Thyroid gland (tissue), 4 donors: ENCODE results near the gene ITCH.

Experiments used
- POLR2A ChIP-seq, 2 donors: fragments of 450-650 bp; IDR thresholded peaks; one replicate each; pipeline ENCODE4 v1.6.1; 2017; ENCODE audit warnings: antibody characterized with exemption in 2 of 2, mild to moderate bottlenecking in 2 of 2, moderate library complexity in 1 of 2
- TF ChIP-seq, protein P1 (sequence below), 6 experiments: fragments of 200-600 bp in 3 of 6; fragments of 450-650 bp in 3 of 6; sonication (generic) in 3 of 6; IDR thresholded peaks; one replicate each; pipeline ENCODE4 v1.5.1; 2016 to 2019; ENCODE audit warnings: antibody characterized with exemption in 6 of 6, mild to moderate bottlenecking in 2 of 6, inconsistent platforms in 1 of 6, moderate library complexity in 1 of 6

DNA sequence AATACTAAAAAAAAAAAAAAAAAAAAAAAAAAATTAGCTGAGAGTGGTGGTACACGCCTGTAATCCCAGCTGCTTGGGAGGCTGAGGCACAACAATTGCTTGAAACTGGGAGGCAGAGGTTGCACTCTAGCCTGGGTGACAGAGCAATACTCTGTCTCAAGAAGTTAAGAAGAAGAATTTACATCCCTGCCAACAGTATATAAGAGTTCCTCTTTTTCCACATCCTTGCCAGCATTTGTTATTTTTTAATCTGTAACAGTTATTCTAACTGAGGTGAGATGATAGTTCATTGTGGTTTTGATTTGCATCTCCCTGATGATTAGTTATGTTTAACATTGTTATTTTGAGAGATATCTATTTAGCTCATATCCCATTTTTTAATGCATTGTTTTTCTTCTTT, 132.8 kb downstream of the ITCH start:
- TF ChIP-seq, protein P1, sequence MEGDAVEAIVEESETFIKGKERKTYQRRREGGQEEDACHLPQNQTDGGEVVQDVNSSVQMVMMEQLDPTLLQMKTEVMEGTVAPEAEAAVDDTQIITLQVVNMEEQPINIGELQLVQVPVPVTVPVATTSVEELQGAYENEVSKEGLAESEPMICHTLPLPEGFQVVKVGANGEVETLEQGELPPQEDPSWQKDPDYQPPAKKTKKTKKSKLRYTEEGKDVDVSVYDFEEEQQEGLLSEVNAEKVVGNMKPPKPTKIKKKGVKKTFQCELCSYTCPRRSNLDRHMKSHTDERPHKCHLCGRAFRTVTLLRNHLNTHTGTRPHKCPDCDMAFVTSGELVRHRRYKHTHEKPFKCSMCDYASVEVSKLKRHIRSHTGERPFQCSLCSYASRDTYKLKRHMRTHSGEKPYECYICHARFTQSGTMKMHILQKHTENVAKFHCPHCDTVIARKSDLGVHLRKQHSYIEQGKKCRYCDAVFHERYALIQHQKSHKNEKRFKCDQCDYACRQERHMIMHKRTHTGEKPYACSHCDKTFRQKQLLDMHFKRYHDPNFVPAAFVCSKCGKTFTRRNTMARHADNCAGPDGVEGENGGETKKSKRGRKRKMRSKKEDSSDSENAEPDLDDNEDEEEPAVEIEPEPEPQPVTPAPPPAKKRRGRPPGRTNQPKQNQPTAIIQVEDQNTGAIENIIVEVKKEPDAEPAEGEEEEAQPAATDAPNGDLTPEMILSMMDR (IDR thresholded peaks at IDR 0.05), result no peak
- no peak for TF ChIP-seq POLR2A (IDR thresholded peaks at IDR 0.05)
